Trophoblast cell (in vitro differentiated cells and primary cell): ENCODE measurements around the gene KLHL36.

Source experiments
- DNase-seq, 2 donors: peaks; one replicate each; pipeline ENCODE4 v3.0.0-alpha.2; 2016
- H2AFZ ChIP-seq: 2 replicates; pipeline ENCODE4 v1.6.1; 2013; ENCODE audit warnings: low read length, moderate library complexity, mild to moderate bottlenecking; ENCODE audit not compliant: insufficient read depth, poor library complexity
- H2AK5ac ChIP-seq: 2 replicates; pipeline ENCODE4 v1.6.1; 2013; ENCODE audit warnings: mild to moderate bottlenecking, low read length
- H2BK120ac ChIP-seq: 2 replicates; pipeline ENCODE4 v1.6.1; 2013; ENCODE audit warnings: low read length, mild to moderate bottlenecking, moderate library complexity; ENCODE audit not compliant: insufficient read depth, poor library complexity
- H2BK12ac ChIP-seq: 2 replicates; pipeline ENCODE4 v1.6.1; 2013; ENCODE audit warnings: mild to moderate bottlenecking, low read length, moderate library complexity
- H2BK5ac ChIP-seq: 2 replicates; pipeline ENCODE4 v1.6.1; 2013; ENCODE audit warnings: low read length, low read depth, moderate library complexity, mild to moderate bottlenecking; ENCODE audit not compliant: poor library complexity
- H3K14ac ChIP-seq: 2 replicates; pipeline ENCODE4 v1.6.1; 2013; ENCODE audit warnings: mild to moderate bottlenecking, low read length
- H3K18ac ChIP-seq: 2 replicates; pipeline ENCODE4 v1.6.1; 2013; ENCODE audit warnings: mild to moderate bottlenecking, low read length
- H3K23ac ChIP-seq: 2 replicates; pipeline ENCODE4 v1.6.1; 2013; ENCODE audit warnings: low read length
- H3K27ac ChIP-seq: 2 replicates; pipeline ENCODE4 v1.5.1; 2013; ENCODE audit warnings: low read depth, mild to moderate bottlenecking, inconsistent platforms, low read length, moderate library complexity
- H3K27me3 ChIP-seq: 2 replicates; pipeline ENCODE4 v1.6.1; 2013; ENCODE audit warnings: inconsistent platforms, mild to moderate bottlenecking, low read length, moderate library complexity; ENCODE audit not compliant: insufficient read depth
- H3K36me3 ChIP-seq, 2 experiments: 1 replicate in 1 of 2; 2 replicates in 1 of 2; pipeline ENCODE4 v1.6.1; 2013; ENCODE audit warnings: low read length in 2 of 2, mild to moderate bottlenecking in 2 of 2, moderate library complexity in 1 of 2; ENCODE audit not compliant: insufficient read depth in 2 of 2, control insufficient read depth in 1 of 2
- H3K4ac ChIP-seq: 2 replicates; pipeline ENCODE4 v1.6.1; 2013; ENCODE audit warnings: low read depth, mild to moderate bottlenecking, low read length, moderate library complexity
- H3K4me1 ChIP-seq, 2 experiments: 1 replicate in 1 of 2; 2 replicates in 1 of 2; pipeline ENCODE4 v1.6.1; 2013; ENCODE audit warnings: low read length in 2 of 2, mild to moderate bottlenecking in 2 of 2, moderate library complexity in 1 of 2; ENCODE audit not compliant: insufficient read depth in 2 of 2, control insufficient read depth in 1 of 2
- H3K4me2 ChIP-seq: 2 replicates; pipeline ENCODE4 v1.6.1; 2013; ENCODE audit warnings: inconsistent platforms, mild to moderate bottlenecking, low read length, moderate library complexity
- H3K4me3 ChIP-seq: 2 replicates; pipeline ENCODE4 v1.5.1; 2013; ENCODE audit warnings: mild to moderate bottlenecking, low read depth, low read length, inconsistent platforms
- H3K79me1 ChIP-seq: one replicate; pipeline ENCODE4 v1.6.1; 2013; ENCODE audit warnings: low read length
- H3K79me2 ChIP-seq: 2 replicates; pipeline ENCODE4 v1.6.1; 2013; ENCODE audit warnings: low read length, mild to moderate bottlenecking; ENCODE audit not compliant: control insufficient read depth, insufficient read depth, poor library complexity
- H3K9ac ChIP-seq: 2 replicates; pipeline ENCODE4 v1.6.1; 2013; ENCODE audit warnings: mild to moderate bottlenecking, low read length
- H3K9me3 ChIP-seq: 2 replicates; pipeline ENCODE4 v1.6.1; 2013; ENCODE audit warnings: low read depth, mild to moderate bottlenecking, control low read depth, inconsistent platforms, low read length; ENCODE audit not compliant: insufficient read depth
- H4K12ac ChIP-seq: 2 replicates; pipeline ENCODE4 v1.6.1; 2013; ENCODE audit warnings: low read depth, mild to moderate bottlenecking, low read length, moderate library complexity
- H4K8ac ChIP-seq: 2 replicates; pipeline ENCODE4 v1.6.1; 2013; ENCODE audit warnings: low read depth, mild to moderate bottlenecking, low read length, moderate library complexity
- H4K91ac ChIP-seq: one replicate; pipeline ENCODE4 v1.6.1; 2013; ENCODE audit warnings: low read depth, mild to moderate bottlenecking, low read length, moderate library complexity
- WGBS: extraction: QIAGEN DNeasy Blood & Tissue Kit; methylation state at CpG from one replicate; pipeline ENCODE4 v1.1.7; 2013; ENCODE audit warnings: missing lambda C conversion rate; ENCODE audit not compliant: insufficient read length, insufficient coverage; ENCODE audit errors: extremely low coverage; 5-methylcytosine and 5-hydroxymethylcytosine counted together

The KLHL36 gene

GRCh38 chr16:84637709-84638108 lies 10.6 kb upstream of the KLHL36 start:
- no CpG with 5 or more reads among the region's 4 CpGs for WGBS

GRCh38 chr16:84638231-84638806 lies 10.0 kb upstream of the KLHL36 start:
- Histone ChIP-seq H4K12ac (no peak overlapping the region), H3K79me1 (no peaks in the 10 kb centered on the region), H4K91ac (no peak overlapping the region), H3K4ac (no peak overlapping the region), H4K8ac (no peak overlapping the region), H3K23ac (no peak overlapping the region), H2BK120ac (no peak overlapping the region), H3K9me3 (no peaks in the 10 kb centered on the region), H3K4me1 (peaks cover 6 to 11% of the 10 kb centered on the region in 2 experiments), H2BK12ac (no peak overlapping the region), H3K4me2 (no peak overlapping the region), H3K36me3 (no peaks in the 10 kb centered on the region), H3K18ac (no peak overlapping the region), H2BK5ac (no peak overlapping the region), H3K4me3 (no peak overlapping the region), H3K14ac (no peak overlapping the region), H2AFZ (no peak overlapping the region), H3K27ac (no peak overlapping the region), H3K9ac (no peak overlapping the region), H3K27me3 (no peaks in the 10 kb centered on the region), H2AK5ac (no peak overlapping the region), H3K79me2 (no peaks in the 10 kb centered on the region)
- no CpG with 5 or more reads among the region's 8 CpGs for WGBS
- no peak for DNase-seq

More at GRCh38 chr16:84637709-84638108, 10.6 kb upstream of the KLHL36 start:
- Histone ChIP-seq H3K27me3 (no peaks in the 10 kb centered on the region), H2BK120ac (no peak overlapping the region), H3K4me3 (no peak overlapping the region), H4K12ac (no peak overlapping the region), H3K4ac (no peak overlapping the region), H2AK5ac (no peak overlapping the region), H3K79me1 (no peaks in the 10 kb centered on the region), H3K9ac (no peak overlapping the region), H3K79me2 (no peaks in the 10 kb centered on the region), H3K14ac (no peak overlapping the region), H2BK5ac (no peak overlapping the region), H3K23ac (no peak overlapping the region), H4K91ac (no peak overlapping the region), H3K27ac (no peak overlapping the region), H3K36me3 (no peaks in the 10 kb centered on the region), H3K4me2 (no peak overlapping the region), H3K9me3 (no peaks in the 10 kb centered on the region), H3K4me1 (peaks cover 1 to 5% of the 10 kb centered on the region in 2 experiments), H2AFZ (no peak overlapping the region), H2BK12ac (no peak overlapping the region), H3K18ac (no peak overlapping the region), H4K8ac (no peak overlapping the region)
- no peak for DNase-seq

- Histone ChIP-seq H3K79me2 (no peaks in the 10 kb centered on the region), H3K14ac (no peak overlapping the region), H3K9me3 (no peaks in the 10 kb centered on the region), H3K4me2 (no peak overlapping the region), H4K8ac (no peak overlapping the region), H3K36me3 (no peaks in the 10 kb centered on the region), H4K91ac (no peak overlapping the region), H2AFZ (no peak overlapping the region), H3K18ac (no peak overlapping the region), H3K9ac (no peak overlapping the region), H3K23ac (no peak overlapping the region), H2AK5ac (peak overlapping the region; percentile 72), H4K12ac (no peak overlapping the region), H3K4ac (no peak overlapping the region), H3K4me3 (no peak overlapping the region), H2BK12ac (no peak overlapping the region), H3K27me3 (no peaks in the 10 kb centered on the region), H2BK120ac (no peak overlapping the region), H3K27ac (no peak overlapping the region), H2BK5ac (no peak overlapping the region), H3K79me1 (no peaks in the 10 kb centered on the region), H3K4me1 (peaks cover 8 to 14% of the 10 kb centered on the region in 2 experiments)
- DNase-seq: no peak
- no CpG with 5 or more reads among the region's 5 CpGs for WGBS
Measured at GRCh38 chr16:84640145-84640544, 8.2 kb upstream of the KLHL36 start.

- H4K91ac ChIP-seq: no peak overlapping the region
- H4K8ac ChIP-seq: no peak overlapping the region
- no peaks in the 10 kb centered on the region for H3K36me3 ChIP-seq
- H3K4me3 ChIP-seq: peak overlapping the region; percentile 26
- H3K4me1 ChIP-seq: peaks cover 8 to 14% of the 10 kb centered on the region in 2 experiments
- no CpG with 5 or more reads among the region's 6 CpGs for WGBS
- DNase-seq: no peak
- no peak overlapping the region for H2BK5ac ChIP-seq
- H3K4me2 ChIP-seq: no peak overlapping the region
- no peak overlapping the region for H3K23ac ChIP-seq
- H4K12ac ChIP-seq: no peak overlapping the region
- H3K9ac ChIP-seq: no peak overlapping the region
- H3K79me2 ChIP-seq: no peaks in the 10 kb centered on the region
- H2BK12ac ChIP-seq: no peak overlapping the region
- no peak overlapping the region for H2BK120ac ChIP-seq
- H3K79me1 ChIP-seq: no peaks in the 10 kb centered on the region
- H2AFZ ChIP-seq: no peak overlapping the region
- H3K14ac ChIP-seq: no peak overlapping the region
- no peak overlapping the region for H2AK5ac ChIP-seq
- no peaks in the 10 kb centered on the region for H3K9me3 ChIP-seq
- no peaks in the 10 kb centered on the region for H3K27me3 ChIP-seq
- H3K27ac ChIP-seq: no peak overlapping the region
- H3K18ac ChIP-seq: no peak overlapping the region
- H3K4ac ChIP-seq: no peak overlapping the region
Measured at GRCh38 chr16:84641643-84642358, 6.5 kb upstream of the KLHL36 start.
